Measurements from ENCODE around the gene SH3GL2.
"Not testable (repeated sequence)": the region's sequence is repeated elsewhere in the genome, so short reads cannot be mapped to it uniquely, and the experiment has no call there.

Gene SH3GL2

DNA sequence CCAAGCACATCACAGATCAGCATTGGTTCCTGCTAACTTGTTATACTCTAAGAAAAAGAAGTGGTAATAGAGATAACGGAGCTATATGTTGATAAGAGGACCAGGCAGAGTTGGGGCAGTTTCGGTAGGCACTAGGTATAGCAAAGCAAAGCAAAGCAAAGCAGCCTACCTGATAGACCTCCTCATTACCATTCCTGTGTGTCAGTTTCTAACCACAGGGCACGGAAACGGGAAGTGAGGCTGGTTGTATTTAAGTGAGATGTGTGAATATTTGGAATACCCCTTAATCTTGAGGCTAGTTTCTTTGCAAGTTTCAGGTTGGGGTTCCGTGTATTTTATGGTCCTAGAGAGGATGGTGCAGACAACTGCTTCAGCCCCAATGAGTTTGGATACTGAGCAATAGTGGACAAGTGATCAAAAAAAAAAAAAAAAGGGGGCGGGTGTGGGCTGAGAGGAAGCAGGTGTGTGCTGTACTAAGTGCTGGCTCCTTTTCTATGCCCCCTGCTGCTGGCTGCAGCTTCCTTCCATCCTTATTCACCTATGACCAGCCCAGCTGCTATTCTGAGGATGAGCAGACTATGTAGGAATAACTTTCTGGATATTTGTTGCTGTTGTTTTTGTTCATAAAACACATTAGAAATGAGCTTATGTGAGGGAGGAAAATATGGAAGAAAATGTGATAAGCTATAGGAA lies 183.3 kb downstream of the SH3GL2 start:
- no peak for DNase-seq

DNA sequence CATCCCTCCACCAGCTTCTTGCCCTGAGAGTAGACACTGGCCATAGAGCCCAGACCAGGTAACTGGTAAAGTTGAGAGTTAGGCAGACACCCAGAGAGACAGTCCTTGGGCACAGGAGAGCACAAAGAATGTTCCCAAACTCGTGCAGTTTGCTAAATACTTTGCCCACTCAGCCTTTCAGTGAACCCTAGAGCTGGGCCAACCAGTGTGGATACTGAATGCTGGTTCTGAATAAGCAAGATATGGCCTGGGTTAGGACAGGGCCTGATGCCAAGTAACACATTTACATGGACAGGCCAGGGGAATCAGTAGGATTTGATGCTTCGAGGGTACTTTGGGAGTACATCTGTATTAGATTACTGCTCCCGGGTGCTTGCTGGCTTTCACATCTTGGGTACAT lies 185.4 kb downstream of the SH3GL2 start:
- no peak for DNase-seq

DNA sequence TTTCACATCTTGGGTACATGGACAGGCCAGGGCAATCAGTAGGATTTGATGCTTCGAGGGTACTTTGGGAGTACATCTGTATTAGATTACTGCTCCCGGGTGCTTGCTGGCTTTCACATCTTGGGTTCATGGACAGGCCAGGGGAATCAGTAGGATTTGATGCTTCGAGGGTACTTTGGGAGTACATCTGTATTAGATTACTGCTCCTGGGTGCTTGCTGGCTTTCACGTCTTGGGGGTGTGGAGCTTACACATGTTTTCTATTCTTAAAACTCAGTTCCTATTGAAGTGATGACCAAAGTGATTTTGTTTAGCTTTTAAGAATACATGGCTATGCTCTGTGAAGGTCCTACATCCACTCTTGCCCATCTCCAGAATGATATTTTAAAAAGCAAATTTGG lies 186.3 kb downstream of the SH3GL2 start:
- DNase-seq: not testable (repeated sequence)

DNA sequence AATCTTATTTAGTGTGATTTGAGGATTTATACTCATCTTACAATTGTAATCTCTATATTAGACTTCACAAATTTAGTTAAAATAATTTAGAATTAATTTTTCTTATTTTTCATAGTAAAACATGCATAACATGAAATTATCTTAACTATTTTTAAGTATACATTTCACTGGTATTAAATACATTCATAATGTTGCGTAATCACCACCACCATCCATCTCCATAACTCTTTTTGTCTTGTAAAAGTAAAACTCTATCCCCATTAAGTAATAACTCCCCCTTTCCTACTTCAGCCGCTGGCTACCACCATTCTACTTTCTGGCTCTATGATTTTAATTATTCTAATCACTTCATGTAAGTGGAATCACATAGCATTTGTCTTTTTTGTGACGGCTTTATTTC lies 193.4 kb downstream of the SH3GL2 start:
- DNase-seq: no peak

DNA sequence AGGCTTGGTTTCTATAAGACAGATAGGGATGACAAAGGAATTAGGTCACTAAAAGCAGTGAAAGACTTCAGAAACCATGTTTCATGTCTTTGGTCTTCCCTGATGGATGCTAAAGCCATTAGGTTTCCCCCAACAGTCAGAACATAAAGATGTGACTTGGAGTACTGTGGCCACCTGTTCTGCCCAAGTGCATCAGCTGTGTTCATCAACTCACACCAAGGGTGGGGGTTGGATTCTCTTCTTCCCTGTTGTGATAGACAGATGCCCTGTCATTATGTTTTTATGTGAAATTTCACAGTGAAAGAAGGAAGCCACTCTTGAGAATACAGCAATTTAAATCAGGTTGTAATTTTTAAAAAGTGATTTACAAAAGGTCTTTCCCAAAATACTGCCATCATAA lies 196.8 kb downstream of the SH3GL2 start:
- no peak for DNase-seq

DNA sequence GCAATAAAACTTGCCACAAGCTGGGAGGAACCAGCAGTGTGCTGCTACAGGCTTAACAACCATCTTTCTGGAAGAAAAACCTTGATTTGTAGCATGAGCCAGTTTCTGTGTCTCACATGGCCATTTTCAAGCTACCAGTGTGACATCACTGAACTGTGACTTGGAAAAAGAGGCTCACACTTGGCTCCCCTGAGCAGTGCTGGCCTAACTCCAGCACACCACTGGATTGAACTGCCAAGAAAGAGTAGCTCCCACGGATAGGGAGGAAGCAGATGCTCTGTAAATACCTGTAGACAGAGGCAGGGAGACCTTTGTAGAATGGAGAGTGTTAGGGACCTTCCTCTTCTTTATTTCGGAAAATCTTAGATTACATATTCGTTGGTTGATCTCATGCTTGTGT lies 197.9 kb downstream of the SH3GL2 start:
- DNase-seq: no peak

DNA sequence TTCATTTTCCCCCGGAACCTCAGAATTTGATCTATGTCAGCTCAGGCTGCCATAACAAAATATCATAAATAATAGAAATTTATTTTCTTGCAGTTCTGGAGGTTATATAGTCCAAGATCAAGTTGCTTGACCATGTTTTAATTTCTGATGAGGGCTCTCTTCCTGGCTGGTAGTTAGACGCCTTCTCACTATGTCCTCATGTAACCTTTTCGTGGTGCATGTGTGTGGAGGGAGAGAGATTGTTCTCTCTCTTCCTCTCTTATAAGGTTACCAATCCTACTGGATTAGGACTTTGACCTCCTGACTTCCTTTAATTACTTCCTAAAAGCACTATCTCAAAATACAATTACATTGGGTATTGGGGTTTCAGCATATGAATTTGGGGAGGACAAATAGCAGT lies 198.6 kb downstream of the SH3GL2 start:
- no peak for DNase-seq

DNA sequence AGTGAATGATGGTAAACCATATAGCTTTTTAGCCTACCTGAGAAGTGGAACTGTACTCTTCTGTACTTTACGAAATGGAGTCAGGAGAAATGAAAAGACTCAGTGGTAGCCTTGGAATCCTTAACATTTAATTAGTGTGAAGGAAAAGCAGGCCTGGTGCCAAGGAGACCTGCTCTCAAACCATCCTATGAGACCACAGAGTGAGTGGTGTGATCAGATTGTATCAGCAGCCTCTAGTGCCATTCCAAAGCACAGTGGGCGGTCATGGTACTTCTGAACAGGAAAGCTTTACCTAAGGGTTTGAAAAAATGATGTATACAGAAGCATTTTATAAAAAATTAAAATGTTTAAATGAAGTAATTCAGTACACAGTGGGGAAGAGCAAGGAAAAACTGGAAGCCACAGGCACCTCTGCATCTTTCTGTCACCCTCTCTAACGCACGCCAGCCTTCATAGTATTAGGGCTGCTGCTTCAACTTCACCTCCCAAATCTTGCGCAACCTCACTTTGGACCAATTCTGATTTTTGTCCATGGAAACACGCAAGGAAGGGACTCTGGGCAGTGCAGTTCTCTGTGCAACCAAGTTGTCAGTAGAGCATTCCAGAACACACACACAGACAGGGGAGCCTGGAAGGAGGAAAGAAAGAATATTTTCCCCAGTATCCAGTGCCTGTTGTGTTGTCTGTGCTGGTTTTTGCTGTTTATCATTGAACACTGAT lies 203.7 kb downstream of the SH3GL2 start:
- DNase-seq: no peak

DNA sequence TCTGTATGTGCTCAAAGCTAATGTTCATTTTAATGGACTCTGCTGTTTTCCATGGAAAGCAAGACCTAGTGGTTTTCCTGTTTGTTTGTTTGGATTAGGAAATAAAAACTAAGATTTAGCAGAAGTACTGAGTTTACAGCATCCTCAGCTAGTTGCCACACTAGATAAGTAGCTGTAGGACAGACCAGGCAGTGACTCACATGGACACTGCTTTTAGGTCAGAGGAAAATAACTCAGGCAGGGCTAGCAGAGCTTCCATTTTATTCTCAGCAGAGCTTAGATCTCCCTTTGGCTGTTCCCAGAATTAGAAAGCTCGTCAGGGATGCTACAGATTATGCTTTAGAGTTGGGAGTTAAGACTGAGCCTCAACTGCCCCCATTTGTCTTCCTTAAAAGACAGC lies 204.4 kb downstream of the SH3GL2 start:
- peak; percentile 4 for DNase-seq

DNA sequence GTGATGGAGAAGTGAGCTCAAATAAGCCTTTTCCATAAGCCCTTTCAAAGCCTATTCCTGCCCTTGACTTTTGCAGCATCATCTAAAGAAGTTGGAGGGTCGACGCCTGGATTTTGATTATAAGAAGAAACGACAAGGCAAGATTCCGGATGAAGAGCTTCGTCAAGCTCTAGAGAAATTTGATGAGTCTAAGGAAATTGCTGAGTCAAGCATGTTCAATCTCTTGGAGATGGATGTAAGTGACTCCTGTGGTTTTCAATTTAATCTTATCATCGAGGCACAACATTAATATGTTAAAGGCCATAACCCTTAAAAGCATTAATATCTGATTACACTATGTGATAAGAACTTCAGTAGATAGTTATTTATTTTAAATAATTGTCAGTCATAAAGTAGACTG lies 210.4 kb downstream of the SH3GL2 start:
- no peak for DNase-seq

DNA sequence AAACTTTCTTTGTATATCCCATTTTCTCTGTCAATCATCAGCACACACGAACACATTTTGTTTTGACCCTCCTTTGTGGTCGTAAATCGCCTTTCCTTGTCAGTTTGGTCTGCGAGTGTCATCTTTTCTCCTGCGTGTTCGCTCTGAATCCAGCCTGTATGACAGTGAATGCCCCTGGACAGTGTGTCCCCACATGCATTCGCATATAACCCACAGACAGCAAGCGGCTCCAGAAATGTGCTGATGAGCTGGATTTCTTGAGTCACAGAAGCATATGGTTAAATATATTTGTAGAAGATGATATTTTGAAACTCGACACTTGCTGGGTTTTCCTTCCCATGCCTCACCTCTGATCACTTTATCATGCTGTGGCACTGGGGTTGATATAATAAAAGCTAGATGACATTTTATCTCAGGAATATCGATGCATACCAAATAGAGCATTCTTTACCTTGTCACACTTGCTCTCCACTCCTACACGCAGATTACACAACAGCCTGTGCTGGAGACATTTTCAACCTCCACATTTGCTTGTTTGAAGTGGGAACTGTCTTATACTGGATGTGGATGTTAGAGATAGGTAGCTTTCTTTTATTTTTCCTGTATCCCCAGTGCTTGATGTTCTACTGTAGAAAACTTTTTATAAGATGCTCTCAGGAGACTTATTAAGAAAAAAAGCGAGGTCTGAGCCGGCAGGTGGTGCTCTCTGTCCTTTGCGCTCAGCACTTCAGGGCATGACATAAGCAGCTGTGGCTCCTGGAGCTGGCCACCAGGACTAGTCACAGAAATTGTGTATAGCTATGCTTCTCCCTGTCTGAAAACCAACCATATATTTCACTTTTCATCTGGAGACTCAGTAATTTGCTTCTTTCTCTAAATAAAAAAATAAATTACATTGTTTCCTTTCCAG lies 215.1 kb downstream of the SH3GL2 start:
- DNase-seq: peak; percentile 44

DNA sequence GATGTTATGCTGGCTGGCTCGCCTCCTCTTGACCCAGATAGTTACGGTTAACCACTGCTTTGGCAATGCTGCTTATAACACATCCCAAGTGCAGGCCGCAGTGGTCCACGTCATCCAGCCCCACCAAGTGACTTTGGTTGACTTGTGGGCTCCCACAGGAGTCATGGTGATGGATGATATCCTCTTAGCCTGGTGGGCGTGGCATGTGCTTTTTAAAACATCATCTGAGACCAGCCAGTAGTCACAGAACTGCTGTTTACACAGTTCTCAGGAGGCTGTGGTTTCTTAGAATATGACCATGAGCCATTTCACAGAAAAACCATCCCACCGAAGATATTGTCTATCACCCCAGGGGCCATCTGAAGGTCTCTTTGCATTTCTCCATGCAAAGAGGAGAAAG lies 216.9 kb downstream of the SH3GL2 start:
- DNase-seq: no peak

DNA sequence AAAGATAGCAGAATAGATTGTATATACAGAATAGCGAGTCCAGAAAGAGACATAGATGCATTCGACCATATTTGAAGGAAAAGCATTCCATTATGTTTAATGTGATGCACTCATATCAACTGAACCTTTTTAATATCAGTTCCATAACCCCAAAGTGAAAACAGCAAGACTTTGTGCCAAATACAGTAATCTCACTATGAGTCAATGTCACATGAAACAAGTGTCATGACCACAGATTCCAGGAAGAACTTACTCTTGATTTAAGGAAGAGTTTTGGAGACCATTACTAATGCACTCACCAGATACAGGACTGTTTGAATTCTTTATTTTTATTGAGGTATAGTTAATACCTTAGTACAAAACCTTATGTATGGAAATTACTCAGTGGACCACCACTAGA lies 220.5 kb downstream of the SH3GL2 start:
- DNase-seq: no peak

DNA sequence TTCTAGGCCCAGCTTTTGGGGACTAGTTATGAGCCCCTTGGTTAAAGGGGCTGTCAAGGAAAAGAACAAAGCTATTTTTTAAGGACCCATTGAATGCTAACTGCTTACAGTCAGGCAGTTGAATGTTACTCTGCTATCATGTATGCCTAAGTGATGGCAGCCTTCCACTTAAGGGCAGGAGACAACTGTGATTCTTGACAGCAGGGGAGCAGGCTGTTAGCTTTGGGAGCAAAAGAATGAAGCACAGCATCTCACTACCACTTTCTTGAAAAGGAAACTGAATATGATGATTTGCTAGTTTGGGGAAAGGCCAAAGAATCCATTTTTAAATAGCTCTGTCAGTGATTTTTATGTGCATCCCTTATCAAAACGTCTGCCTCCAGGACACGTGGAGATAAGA lies 221.6 kb downstream of the SH3GL2 start:
- DNase-seq: peak; percentile 9

DNA sequence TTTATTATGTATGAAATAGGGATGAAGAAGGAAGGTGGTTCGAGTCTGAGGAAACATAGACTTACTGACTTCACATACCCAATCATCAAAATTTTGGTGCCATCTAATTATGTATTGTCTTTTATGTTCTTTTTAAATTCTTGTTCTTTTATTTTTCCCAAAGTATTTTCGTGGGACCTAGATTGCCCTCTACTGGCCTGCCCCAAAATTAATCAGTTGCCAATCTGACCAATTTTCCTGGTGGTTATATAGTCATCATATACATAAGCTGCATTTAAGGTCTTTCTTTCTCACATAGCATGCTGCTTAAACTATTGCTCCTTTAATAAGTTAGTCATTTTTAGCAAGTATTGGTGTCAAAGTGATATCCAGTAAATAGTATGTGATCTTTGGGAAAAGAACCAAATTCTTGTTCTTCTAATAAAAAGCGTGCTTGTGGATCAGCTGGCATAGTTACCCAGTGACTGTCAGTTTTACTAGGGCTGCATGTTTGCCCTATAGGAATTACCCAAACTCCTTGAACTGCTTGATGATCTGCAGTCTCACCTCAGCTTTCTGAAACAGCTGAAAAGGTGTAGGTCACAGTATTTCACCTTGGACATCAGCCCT lies 223.5 kb downstream of the SH3GL2 start:
- peak; percentile 37 for DNase-seq

DNA sequence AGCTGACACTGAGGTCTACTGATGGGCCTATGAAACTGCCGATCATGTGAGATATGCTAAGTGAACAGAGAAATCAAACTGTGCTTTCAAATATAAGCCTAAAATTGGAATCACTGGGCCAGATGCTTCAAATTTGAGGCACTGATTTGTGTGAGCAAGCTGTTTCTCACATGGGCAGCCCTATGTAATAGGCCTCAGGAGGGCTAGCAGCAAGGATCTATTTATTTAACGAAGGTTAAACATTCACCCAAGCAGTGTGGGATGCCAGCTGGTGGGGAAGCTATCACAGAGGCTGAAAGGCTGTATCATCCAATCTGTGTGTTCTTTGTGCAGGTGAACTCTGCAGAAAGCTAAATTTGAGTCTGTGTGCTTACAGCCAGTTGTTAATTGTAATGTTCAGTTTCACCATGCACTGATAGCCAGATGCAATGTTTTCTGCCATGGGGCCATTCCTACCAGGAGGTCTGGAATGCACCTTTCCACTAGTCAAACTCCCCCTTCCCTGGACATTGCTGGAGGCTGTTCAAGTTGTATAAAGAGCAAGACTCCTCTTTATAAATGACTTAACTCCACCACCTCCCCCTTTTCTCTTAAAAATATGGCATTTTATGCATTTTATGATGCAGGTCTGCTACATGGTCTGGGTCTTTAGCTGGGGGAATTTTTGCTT lies 228.9 kb downstream of the SH3GL2 start:
- DNase-seq: no peak

DNA sequence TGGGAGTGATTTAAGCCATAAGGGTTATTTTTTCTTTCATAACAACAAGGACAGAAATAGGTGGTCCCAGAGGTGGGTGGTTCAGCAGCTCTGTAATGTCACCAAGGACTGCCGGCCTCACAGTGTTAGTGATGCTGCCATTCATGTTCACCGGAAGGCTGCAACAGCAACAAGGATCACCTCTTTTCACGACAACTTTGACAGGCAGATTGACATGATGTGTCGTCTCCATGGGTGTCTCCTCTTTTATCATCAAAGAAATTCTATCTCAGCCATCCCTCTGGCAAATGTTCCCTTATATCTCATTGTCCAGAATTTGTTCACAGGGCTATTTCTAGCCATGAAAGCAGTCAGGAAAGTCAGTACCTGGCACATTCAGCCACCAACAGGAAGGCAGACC lies 231.5 kb downstream of the SH3GL2 start:
- DNase-seq: no peak

DNA sequence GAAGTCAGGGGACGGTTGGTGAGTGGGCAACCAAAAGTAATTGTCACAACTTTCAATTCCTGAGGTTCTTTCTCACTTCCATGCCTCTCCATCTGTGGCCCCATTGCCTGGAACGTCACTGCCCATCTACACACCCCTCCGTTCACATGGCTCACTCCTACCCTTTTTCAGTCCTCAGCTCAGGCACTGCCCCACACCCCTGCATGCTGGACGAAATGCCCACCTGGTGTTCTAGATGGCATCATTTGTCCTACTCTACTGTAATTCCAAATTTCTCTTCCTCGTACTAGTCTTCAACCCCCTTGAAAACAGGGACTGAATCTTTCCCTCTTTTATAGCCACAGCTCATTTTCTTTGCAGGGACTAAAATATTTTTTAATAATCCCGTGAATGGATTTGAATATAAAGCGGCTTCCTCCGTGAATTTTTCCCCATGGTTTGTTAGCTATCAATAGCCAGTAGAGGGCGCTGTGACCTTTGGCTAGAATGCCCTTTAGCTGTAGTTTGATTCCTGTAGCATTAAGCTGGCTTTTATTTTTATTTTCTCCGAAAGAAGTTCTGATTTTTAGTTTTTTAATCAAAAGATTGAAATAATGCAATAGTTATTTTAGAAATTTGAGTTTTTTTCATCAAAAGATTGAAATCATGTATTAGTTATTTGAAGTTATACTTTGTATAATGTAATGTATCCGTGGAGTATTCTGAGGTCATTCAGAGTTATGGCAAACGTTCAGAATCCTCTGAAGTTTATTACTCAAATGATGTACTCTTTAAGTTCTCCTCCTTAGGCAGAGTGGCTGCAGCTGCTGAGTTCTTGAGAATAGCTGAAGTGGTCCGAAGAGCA lies 232.1 kb downstream of the SH3GL2 start:
- DNase-seq: peak; percentile 83

DNA sequence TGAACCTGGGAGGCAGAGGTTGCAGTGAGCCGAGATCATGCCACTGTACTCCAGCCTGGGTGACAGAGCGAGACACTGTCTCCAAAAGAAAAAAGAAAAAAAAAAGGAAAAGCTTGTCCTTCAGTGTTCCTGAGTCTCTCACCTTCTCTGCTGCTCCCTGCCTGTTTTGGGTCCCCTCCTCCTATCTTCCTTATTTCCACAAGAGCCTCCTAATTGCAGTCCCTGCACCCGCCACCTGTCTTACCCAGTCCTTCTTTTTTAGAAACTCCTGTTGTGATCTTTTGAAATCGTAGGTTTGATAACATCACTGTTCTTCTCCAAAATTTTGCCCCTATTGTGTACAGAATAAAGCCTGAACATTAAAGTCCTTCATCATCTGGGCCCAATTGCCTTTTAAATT lies 234.9 kb downstream of the SH3GL2 start:
- no peak for DNase-seq

DNA sequence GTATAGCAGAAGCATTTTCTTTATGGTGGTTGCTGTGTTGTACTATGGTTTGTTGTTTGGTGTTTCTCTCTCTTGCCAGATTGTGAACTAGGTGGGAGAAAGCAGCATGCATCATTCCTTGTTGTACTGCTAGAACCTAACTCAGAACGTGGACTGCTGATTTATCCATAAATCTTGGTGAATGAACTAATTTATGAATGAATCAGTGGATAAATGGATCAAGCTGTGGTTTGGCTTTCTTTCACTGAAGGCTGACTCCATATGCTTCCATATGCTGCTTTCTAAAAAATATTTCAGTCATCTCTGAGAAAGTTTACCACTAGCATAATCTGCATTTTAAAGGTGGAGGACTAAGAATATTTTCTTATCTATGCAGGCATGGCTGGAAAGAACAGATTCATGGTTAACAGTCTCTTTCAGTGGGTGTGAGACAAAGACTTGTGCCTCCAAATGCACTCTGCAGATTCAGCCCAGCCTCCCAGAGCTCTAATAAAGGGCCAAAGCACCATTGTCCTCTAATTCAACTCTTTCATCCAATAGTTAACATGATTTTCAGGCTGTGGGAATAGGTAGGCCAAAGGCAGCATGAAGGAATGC lies 237.7 kb downstream of the SH3GL2 start:
- no peak for DNase-seq

DNA sequence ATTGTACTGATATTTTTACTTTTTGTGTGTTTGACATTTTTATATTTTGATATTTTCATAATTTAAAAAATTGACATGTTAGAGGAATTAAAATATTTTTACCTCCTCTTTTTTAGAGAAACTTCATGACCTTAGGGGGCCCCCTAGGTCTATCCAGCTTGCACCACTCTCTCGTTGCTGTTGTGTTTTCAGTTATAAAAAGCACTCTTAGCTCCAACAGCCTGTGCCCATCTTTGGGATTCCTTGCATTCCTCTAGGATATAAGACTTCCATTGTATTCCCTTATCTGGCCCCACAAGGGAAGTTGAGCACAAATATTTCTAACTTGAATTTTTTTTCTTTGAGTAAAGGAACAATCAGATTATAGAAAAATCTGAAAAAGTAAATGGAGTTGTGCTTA lies 245.3 kb downstream of the SH3GL2 start:
- DNase-seq: no peak
